Type B pancreatic cell (in vitro differentiated cells): Measurements from ENCODE around the gene LNX1. TPM values are rescaled to one million over a fixed set of nuclear protein-coding genes. Genes with fewer than 3 reads are reported as not detected.
"Not testable (repeated sequence)": the region's sequence is repeated elsewhere in the genome, so short reads cannot be mapped to it uniquely, and the experiment has no call there.

Experiments used
- DNase-seq: peaks from one replicate; pipeline ENCODE4 v3.0.0; 2021; ENCODE audit warnings: mixed read lengths; ENCODE audit not compliant: unreplicated experiment; ENCODE audit errors: extremely low spot score
- H3K27ac Mint-ChIP-seq: 2 replicates; pipeline ENCODE4 v1.8.0; 2021; ENCODE audit warnings: mild to moderate bottlenecking, mixed read lengths
- H3K27me3 Mint-ChIP-seq: 2 replicates; pipeline ENCODE4 v1.8.0; 2021; ENCODE audit warnings: mixed read lengths
- H3K36me3 Mint-ChIP-seq: 2 replicates; pipeline ENCODE4 v1.8.0; 2021; ENCODE audit warnings: mixed read lengths
- H3K4me1 Mint-ChIP-seq: one replicate; pipeline ENCODE4 v1.8.0; 2021; ENCODE audit warnings: mixed read lengths; ENCODE audit not compliant: unreplicated experiment
- H3K4me3 Mint-ChIP-seq: 2 replicates; pipeline ENCODE4 v1.8.0; 2021; ENCODE audit warnings: mild to moderate bottlenecking, mixed read lengths
- H3K9me3 Mint-ChIP-seq: 2 replicates; pipeline ENCODE4 v1.8.0; 2021; ENCODE audit warnings: mixed read lengths
- CTCF ChIP-seq: fragments of 200-600 bp; sonication (generic); conservative IDR thresholded peaks from 2 replicates; pipeline ENCODE4 v1.5.0; 2021; ENCODE audit warnings: antibody characterized with exemption, mild to moderate bottlenecking
- total RNA-seq: library from RNA; stranded (reverse); gene quantifications from 2 replicates; pipeline ENCODE4 v1.2.1, GENCODE V29; 2021; ENCODE audit warnings: low replicate concordance

LNX1 gene
- total RNA-seq, 1 donor from 2014 or later, result 5.3 TPM

GRCh38 chr4:53478671-53479456 lies 112.4 kb downstream of the LNX1 start:
- no peak overlapping the region for H3K27ac Mint-ChIP-seq
- no peak for TF ChIP-seq CTCF
- H3K9me3 Mint-ChIP-seq, result no peaks in the 10 kb centered on the region
- no peaks in the 10 kb centered on the region for H3K27me3 Mint-ChIP-seq
- peaks cover 8% of the 10 kb centered on the region for H3K4me1 Mint-ChIP-seq
- H3K4me3 Mint-ChIP-seq, result no peak overlapping the region
- no peak for DNase-seq
- peaks cover 5% of the 10 kb centered on the region for H3K36me3 Mint-ChIP-seq

GRCh38 chr4:53477636-53478035 lies 113.7 kb downstream of the LNX1 start:
- TF ChIP-seq CTCF, result no peak
- H3K9me3 Mint-ChIP-seq, result no peaks in the 10 kb centered on the region
- peaks cover 12% of the 10 kb centered on the region for H3K36me3 Mint-ChIP-seq
- no peak for DNase-seq
- H3K4me3 Mint-ChIP-seq, result no peak overlapping the region
- no peak overlapping the region for H3K27ac Mint-ChIP-seq
- H3K27me3 Mint-ChIP-seq, result no peaks in the 10 kb centered on the region
- H3K4me1 Mint-ChIP-seq, result peaks cover 8% of the 10 kb centered on the region

- no peak overlapping the region for H3K27ac Mint-ChIP-seq
- H3K4me1 Mint-ChIP-seq, result peaks cover 8% of the 10 kb centered on the region
- H3K27me3 Mint-ChIP-seq, result no peaks in the 10 kb centered on the region
- no peak for TF ChIP-seq CTCF
- H3K9me3 Mint-ChIP-seq, result no peaks in the 10 kb centered on the region
- H3K36me3 Mint-ChIP-seq, result peaks cover 14% of the 10 kb centered on the region
- DNase-seq, result no peak
- H3K4me3 Mint-ChIP-seq, result no peak overlapping the region
Observed at GRCh38 chr4:53477038-53477565, 114.2 kb downstream of the LNX1 start.

DNA sequence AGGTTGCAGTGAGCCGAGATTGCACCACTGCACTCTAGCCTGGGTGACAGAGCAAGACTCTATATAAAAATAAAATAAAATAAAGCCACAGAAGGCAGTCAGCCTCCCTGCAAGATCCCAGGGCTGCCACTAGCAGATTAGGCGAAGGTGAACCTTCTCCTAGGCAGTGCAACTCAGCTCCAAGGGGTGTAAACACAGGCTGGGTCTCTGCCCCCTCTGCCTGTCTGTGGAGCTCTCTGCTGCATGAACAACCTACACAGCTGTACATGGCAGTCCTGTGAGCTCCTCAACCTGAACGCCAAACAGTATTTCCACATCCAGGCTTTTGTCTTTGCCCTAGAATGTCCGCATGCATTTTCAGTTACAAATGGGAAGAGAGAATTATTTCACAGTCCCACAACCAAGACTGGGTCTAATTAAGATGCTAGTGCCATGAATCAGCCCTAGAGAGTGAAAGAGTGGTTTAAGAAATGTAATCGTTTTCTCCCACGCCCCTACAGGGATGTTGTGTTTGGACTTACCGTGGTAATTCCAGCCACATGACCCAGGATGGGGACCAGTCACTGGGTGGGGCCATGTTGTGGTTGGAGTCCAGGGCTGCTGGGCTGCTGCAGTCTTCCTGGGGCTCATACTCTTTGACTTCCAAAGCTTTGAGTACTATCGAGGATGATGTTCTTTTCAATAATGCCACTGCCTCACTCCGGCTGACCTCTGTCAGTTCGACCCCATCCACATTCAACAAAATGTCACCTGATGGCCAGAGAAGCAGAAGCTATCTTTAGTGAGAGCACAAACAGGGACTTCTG lies 114.9 kb downstream of the LNX1 start:
- no peak for DNase-seq
- no peak overlapping the region for H3K4me3 Mint-ChIP-seq
- H3K27ac Mint-ChIP-seq, result no peak overlapping the region
- TF ChIP-seq CTCF, result no peak
- H3K9me3 Mint-ChIP-seq, result no peaks in the 10 kb centered on the region
- no peaks in the 10 kb centered on the region for H3K27me3 Mint-ChIP-seq
- peaks cover 14% of the 10 kb centered on the region for H3K36me3 Mint-ChIP-seq
- H3K4me1 Mint-ChIP-seq, result peaks cover 8% of the 10 kb centered on the region

GRCh38 chr4:53466576-53466975 lies 124.7 kb downstream of the LNX1 start:
- H3K9me3 Mint-ChIP-seq, H3K4me1 Mint-ChIP-seq, H3K27ac Mint-ChIP-seq, H3K27me3 Mint-ChIP-seq, H3K4me3 Mint-ChIP-seq, DNase-seq: not testable (repeated sequence)
- peaks cover 25% of the 10 kb centered on the region for H3K36me3 Mint-ChIP-seq

DNA sequence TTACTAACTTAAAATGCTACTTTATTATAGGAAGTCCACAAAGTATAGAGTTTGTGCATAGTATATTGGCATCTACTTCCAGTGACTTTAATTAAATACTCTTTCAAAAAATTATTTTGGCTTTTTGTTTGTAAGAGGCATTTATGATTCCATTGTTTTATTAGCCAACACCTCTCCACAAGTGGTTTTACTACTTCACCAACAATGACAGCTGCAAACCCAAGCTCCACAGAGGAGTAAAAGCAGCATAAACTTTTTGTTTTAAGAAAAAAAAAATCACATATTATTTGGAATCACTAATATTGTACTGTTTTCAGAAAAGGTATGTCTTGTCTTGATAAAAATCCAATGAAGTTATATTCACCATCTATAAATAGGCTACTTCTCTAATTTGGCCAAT lies 125.4 kb downstream of the LNX1 start:
- Mint-ChIP-seq H3K4me3 (no peak overlapping the region), H3K27ac (no peak overlapping the region)
- no peak for TF ChIP-seq CTCF

More for the DNA sequence above, 125.4 kb downstream of the LNX1 start:
- no peak for DNase-seq
- Mint-ChIP-seq H3K4me1 (peaks cover 5% of the 10 kb centered on the region), H3K36me3 (peaks cover 27% of the 10 kb centered on the region), H3K27me3 (no peaks in the 10 kb centered on the region), H3K9me3 (peaks cover 7% of the 10 kb centered on the region)
